PC-3 (cell line): ENCODE data around the gene GK.

Source experiments
- CTCF ChIP-seq: fragments of 300-600 bp; sonication (generic); conservative IDR thresholded peaks from 2 replicates; pipeline ENCODE4 v1.5.1; 2017; ENCODE audit warnings: antibody characterized with exemption, low read depth, mild to moderate bottlenecking, low read length
- EZH2 ChIP-seq: fragments of 300-600 bp; sonication (generic); IDR thresholded peaks from one replicate; pipeline ENCODE4 v1.6.1; 2017; ENCODE audit warnings: antibody characterized with exemption, mild to moderate bottlenecking, low read length; ENCODE audit not compliant: unreplicated experiment
- EZH2phosphoT487 ChIP-seq: fragments of 300-600 bp; sonication (generic); IDR thresholded peaks from 2 replicates; pipeline ENCODE4 v1.6.1; 2018; ENCODE audit warnings: mild to moderate bottlenecking, antibody characterized with exemption, low read length, borderline replicate concordance

- TF ChIP-seq CTCF (no peak), EZH2phosphoT487 (no peak), EZH2 (no peak)
Observed at GRCh38 chrX:30620125-30620524, 33.1 kb upstream of the GK start.
